ENCODE measurements around the gene ADGRL4.
"Not testable (repeated sequence)": the region's sequence is repeated elsewhere in the genome, so short reads cannot be mapped to it uniquely, and the experiment has no call there.

The ADGRL4 gene

GRCh38 chr1:79006564-79006963 lies at the start of gene ADGRL4:
Gene ADGRL4, minus strand, starts transcription at chr1:79006730. Its CDS starts 76 bp downstream, at chr1:79006654.
- no peak for DNase-seq

GRCh38 chr1:79055856-79056255 lies 49.3 kb upstream of the ADGRL4 start:
- DNase-seq = no peak

GRCh38 chr1:79052829-79053449 lies 46.4 kb upstream of the ADGRL4 start:
- no peak for DNase-seq

- no peak for DNase-seq
Observed at GRCh38 chr1:79044974-79045650, 38.6 kb upstream of the ADGRL4 start.

GRCh38 chr1:79043506-79043905 lies 37.0 kb upstream of the ADGRL4 start:
- DNase-seq = no peak

DNA sequence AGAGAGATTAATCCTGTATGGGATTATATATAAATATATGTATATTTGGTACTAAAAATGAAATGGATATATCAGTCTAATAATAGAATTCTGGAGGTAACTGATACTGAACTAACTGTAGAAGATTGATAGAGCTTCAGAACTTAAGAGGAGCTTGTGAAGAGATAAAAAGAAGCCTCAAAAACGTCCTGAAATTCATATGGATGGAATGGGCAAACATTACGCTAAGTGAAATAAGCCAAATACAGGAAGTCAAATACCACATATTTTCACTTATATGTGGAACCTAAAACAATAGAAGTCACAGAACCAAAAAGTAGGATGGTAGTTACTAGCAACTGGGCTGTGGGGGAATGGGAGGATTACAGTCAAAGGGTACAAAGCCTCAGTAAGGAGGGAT lies 36.0 kb upstream of the ADGRL4 start:
- DNase-seq = no peak

DNA sequence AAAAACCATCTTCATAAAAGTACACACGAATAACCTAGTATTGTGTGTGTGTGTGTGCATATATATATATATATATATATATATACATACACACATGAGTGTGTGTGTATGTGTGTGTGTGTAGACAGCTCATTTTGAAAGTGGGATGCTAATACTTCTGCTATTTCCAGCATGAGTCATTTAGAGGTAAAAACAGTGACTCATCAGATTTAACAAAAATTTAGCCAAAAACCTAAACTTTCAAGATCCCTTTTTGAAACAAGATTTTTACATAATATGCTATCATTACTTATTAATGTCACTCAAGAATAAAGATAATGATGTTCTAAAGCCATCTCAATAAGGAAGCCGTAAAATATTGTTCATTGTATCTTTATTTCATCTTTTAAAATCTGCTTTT lies 35.6 kb upstream of the ADGRL4 start:
- DNase-seq = no peak

DNA sequence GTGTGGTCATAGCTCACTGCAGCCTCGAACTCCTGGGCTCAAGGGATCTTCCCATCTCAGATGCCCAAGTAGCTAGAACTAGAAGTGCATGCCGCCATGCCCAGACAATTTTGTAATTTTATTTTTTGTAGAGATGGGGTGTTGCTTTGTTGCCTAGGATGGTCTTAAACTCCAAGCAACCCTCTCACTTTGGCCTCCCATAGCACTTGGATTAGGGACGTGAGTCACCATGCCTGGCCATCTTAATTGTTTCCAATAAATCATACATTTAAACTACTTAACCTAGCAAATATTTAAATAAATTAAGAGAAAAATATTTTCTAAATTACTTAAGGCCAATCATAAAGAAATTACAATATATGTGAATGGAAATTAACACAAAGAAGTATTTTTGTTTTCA lies 35.1 kb upstream of the ADGRL4 start:
- DNase-seq = no peak

GRCh38 chr1:79040424-79041082 lies 34.0 kb upstream of the ADGRL4 start:
- DNase-seq = no peak

GRCh38 chr1:79037085-79037484 lies 30.6 kb upstream of the ADGRL4 start:
- no peak for DNase-seq

GRCh38 chr1:79012500-79012899 lies 6.0 kb upstream of the ADGRL4 start:
- no peak for DNase-seq

DNA sequence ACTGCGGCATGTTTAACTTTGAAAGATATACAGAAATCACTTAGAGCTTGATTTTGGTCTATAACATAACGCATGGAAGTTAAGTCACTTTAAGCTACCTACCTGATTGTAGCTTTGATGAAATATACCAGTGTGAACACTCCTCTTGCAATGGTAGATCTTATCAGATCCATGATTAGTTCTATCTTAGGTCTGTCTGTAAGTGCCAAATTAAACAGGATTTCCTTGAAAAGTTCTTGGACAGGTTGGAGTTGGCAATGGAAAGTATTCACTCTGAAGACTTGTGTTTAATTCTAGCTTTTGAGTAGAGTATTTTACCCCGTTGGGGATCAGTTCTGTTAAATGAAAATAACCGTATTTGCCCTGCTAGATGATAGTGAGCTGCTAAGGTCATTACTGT lies 4.1 kb upstream of the ADGRL4 start:
- DNase-seq = no peak

DNA sequence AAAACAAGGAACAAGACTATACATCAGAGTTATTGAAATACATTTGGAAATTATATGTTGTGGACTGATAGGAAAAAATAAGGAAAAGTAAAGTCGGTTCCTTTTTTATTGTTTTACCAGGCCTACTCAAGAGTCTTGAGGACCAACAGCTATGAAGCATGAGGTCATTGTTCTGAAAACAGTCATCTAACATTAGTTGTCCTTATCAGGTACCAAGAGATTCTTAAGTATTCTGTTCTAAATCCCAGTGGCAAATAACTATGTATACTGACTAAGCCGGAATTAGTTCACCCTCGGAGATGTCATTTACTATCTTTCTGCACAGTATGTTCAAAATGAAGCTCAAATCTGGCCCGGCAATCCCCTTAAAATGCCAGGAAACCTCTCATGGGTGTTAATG lies 585 bp downstream of the ADGRL4 start:
- DNase-seq = no peak

GRCh38 chr1:79004916-79005315 lies 1.6 kb downstream of the ADGRL4 start:
- no peak for DNase-seq

DNA sequence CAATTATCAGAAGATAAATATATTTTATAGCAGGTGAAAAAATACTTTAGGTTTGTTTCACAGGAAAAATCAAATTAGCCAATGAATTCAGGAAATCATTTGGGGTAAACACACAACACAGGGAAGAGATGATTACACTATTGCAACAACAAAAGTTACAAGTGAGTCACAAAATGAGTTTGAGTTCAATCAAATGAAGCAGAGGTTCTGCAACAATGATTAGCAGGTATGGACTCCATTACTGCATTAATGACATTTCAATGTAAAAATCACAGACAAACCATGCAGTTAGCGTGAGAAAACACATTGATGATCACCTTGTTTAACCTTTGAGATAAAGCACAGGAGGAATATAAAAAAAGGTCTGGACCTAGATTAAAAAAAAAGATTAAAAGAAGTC lies 9.7 kb downstream of the ADGRL4 start:
- DNase-seq = no peak

DNA sequence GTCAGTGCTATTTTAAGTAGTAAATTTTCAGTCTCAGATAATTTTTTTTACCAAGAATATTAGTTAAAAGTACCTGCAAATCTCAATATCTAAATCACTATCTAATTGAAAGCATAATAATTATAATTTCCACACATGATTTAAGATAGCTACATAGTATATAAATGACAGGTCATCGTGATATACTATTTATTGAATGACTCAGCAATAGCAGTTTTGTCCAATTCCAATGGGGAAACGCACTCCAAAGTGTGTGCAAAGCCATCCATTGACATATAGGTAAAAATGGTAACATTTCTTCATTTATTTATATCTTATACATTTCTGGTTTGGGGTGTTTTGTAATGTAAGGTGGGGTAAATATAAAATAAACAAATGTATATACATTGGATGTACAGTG lies 19.5 kb downstream of the ADGRL4 start:
- DNase-seq = no peak

DNA sequence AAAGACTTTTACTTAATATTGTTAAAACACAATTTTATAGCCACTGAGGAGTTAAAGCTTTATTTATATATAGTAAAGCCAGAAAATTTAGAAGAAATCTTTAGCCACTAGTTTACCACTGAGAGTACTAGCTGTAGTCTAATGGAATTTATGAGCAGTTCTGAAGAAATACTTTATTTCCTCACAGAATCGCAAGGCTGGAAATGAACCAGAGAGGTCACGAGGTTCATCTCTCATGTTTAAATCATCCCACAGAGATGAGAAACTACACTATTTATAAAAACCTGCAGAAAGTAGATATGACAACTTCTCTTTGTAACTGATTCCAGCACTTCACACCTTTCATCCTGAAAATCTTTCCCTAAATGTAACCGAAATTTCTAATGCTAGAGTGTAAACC lies 26.0 kb downstream of the ADGRL4 start:
- no peak for DNase-seq

GRCh38 chr1:78972723-78973122 lies 33.8 kb downstream of the ADGRL4 start:
- DNase-seq = no peak

- not testable (repeated sequence) for DNase-seq
Observed at GRCh38 chr1:78967091-78967490, 39.4 kb downstream of the ADGRL4 start.

- DNase-seq = no peak
Observed at GRCh38 chr1:78958711-78959110, 47.8 kb downstream of the ADGRL4 start.

GRCh38 chr1:78950826-78951225 lies 55.7 kb downstream of the ADGRL4 start:
- DNase-seq = no peak

- DNase-seq = no peak
Observed at GRCh38 chr1:78949227-78949626, 57.3 kb downstream of the ADGRL4 start.

DNA sequence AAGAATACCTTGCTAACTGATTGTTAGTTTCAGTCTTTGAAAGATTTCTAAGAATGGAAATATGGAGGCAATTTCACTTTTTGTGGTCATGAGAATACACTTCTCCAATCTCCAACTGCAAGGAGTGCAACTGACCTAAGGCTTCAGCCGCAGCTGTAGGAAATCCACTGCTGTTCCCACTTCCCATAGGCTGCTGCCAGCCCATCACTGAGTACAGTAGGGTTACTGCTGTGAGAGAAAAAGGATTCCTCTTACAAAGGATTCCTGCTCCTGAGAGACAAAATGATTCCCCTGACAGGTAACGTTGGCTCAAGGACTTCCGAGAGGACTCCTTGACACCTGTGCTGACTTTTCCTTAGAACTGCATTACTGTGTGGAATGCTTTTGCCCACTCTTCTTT lies 87.4 kb downstream of the ADGRL4 start:
- DNase-seq = no peak

DNA sequence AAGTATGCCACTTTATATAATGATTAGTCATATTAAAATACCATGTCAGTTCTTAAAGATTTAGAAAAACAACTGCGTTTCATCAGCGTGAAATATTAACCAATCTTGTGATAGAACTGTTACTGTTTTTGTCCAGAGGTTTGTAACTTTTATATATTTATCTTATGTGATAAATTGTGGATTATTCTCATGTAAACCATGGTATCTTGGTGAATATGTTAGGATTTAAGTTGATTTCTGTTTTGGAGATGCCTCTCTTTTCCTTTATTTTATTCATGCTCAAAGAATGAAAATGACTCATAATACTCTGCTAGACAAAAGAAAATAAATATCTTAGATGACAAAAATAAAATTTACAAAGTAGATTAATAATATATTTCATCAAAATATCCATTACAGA lies 88.4 kb downstream of the ADGRL4 start:
- DNase-seq = no peak

Data from stimulated activated CD4-positive, alpha-beta T cell treated with anti-CD3 and anti-CD28 coated beads, Interleukin-2, amount 100 ng/mL, for 48 hours (primary cell).